ENCODE measurements around the gene WRNIP1. TPM values are rescaled to one million over a fixed set of nuclear protein-coding genes. Genes with fewer than 3 reads are reported as not detected.

Gene WRNIP1
- total RNA-seq, 1 experiment from 2014 or later: 36.3 TPM

- no peak for DNase-seq (ENCODE audit: low spot score)
- H3K27me3 Mint-ChIP-seq (ENCODE audit: low read depth): no peaks in the 10 kb centered on the region
- TF ChIP-seq ZBTB21 (CRISPR knock-in tag; IDR thresholded peaks at IDR 0.05; ENCODE audit: borderline replicate concordance): no peak
- TF ChIP-seq ZSCAN18 (CRISPR knock-in tag; IDR thresholded peaks at IDR 0.05): no peak
- TF ChIP-seq SMAD4 (CRISPR knock-in tag; IDR thresholded peaks at IDR 0.05): no peak
- no peak for TF ChIP-seq ERG (CRISPR knock-in tag; IDR thresholded peaks at IDR 0.05)
- no peak for TF ChIP-seq HMGXB4 (CRISPR knock-in tag; IDR thresholded peaks at IDR 0.05)
- no peak for TF ChIP-seq PRDM15 (CRISPR knock-in tag; IDR thresholded peaks at IDR 0.05)
- no peak for TF ChIP-seq TP53 (CRISPR knock-in tag; IDR thresholded peaks at IDR 0.05)
- no peak for TF ChIP-seq FOXK1 (CRISPR knock-in tag; IDR thresholded peaks at IDR 0.05)
- no peak for TF ChIP-seq TEAD4 (CRISPR knock-in tag; IDR thresholded peaks at IDR 0.05)
- TF ChIP-seq CREM (CRISPR knock-in tag; IDR thresholded peaks at IDR 0.05): no peak
- TF ChIP-seq ZNF396 (CRISPR knock-in tag; IDR thresholded peaks at IDR 0.05; ENCODE audit: borderline replicate concordance): no peak
- no peak overlapping the region for H3K27ac Mint-ChIP-seq
- H3K9me3 Mint-ChIP-seq: peaks cover 5% of the 10 kb centered on the region; the same call in 1 of the 2 replicates
- 0 out of 2 replicates have a peak, but pooled peaks cover 4% of the 10 kb centered on the region for H3K36me3 Mint-ChIP-seq
- POLR2A ChIA-PET: no interaction called here
- ATAC-seq: no peak
- CTCF ChIA-PET: no interaction called here
- H3K4me1 Mint-ChIP-seq: no peaks in the 10 kb centered on the region
- H3K4me3 Mint-ChIP-seq: no peak overlapping the region
These were observed 39.8 kb downstream of the WRNIP1 start for GRCh38 chr6:2805031-2805430.

GRCh38 chr6:2806644-2807043 is 41.5 kb downstream of the WRNIP1 start:
- Mint-ChIP-seq H3K36me3 (0 out of 2 replicates have a peak, but pooled peaks cover 3% of the 10 kb centered on the region), H3K9me3 (peaks cover 4% of the 10 kb centered on the region; the same call in 1 of the 2 replicates), H3K4me1 (no peaks in the 10 kb centered on the region), H3K27ac (no peak overlapping the region), H3K4me3 (no peak overlapping the region), H3K27me3 (ENCODE audit: low read depth) (no peaks in the 10 kb centered on the region)
- ATAC-seq (no peak), DNase-seq (ENCODE audit: low spot score) (no peak)
- ChIA-PET CTCF (no interaction called here), POLR2A (no interaction called here)
- TF ChIP-seq USF2 (CRISPR knock-in tag; IDR thresholded peaks at IDR 0.05): no peak
- TF ChIP-seq ZNF532 (CRISPR knock-in tag; IDR thresholded peaks at IDR 0.05; ENCODE audit: borderline replicate concordance): no peak
- TF ChIP-seq ZNF281 (CRISPR knock-in tag; IDR thresholded peaks at IDR 0.05): no peak
- no peak for TF ChIP-seq GABPB1 (CRISPR knock-in tag; IDR thresholded peaks at IDR 0.05)
- TF ChIP-seq FOXP1 (CRISPR knock-in tag; IDR thresholded peaks at IDR 0.05; ENCODE audit: borderline replicate concordance): no peak
- TF ChIP-seq ZMAT4 (CRISPR knock-in tag; IDR thresholded peaks at IDR 0.05): no peak

All from WTC11 (cell line).